Heart left ventricle (tissue), 16 donors: Measurements from ENCODE around the gene PIK3R1. TPM values are rescaled to one million over a fixed set of nuclear protein-coding genes. Genes with fewer than 3 reads are reported as not detected.

ENCODE experiments used
- ATAC-seq, 4 donors: fragments of 200-7000 bp; cut with Tn5 transposase; one replicate each; pipeline ENCODE4 v1.9.1; 2020 to 2022; ENCODE audit warnings: moderate library complexity in 4 of 4, mild to moderate bottlenecking in 3 of 4, moderate number of reproducible peaks in 1 of 4
- DNase-seq, 5 donors: peaks; one replicate each; pipeline ENCODE4 v3.0.0-alpha.2; 2020
- H3K27ac ChIP-seq, 12 donors: fragments of 200-600 bp; sonication (generic) in 4 of 12; one replicate each; pipeline versions ENCODE4 v1.5.0 to v1.8.0; 2016 to 2022; ENCODE audit warnings: mild to moderate bottlenecking in 2 of 12
- H3K27me3 ChIP-seq, 9 donors: fragments of 200-600 bp; sonication (generic) in 2 of 9; one replicate each; pipeline versions ENCODE4 v1.5.1 to v1.8.0; 2016 to 2022; ENCODE audit warnings: mild to moderate bottlenecking in 3 of 9
- H3K36me3 ChIP-seq, 9 donors: fragments of 200-600 bp; sonication (generic) in 2 of 9; one replicate each; pipeline versions ENCODE4 v1.5.0 to v1.8.0; 2018 to 2022; ENCODE audit warnings: mild to moderate bottlenecking in 2 of 9
- H3K4me1 ChIP-seq, 12 donors: fragments of 200-600 bp; sonication (generic) in 4 of 12; one replicate each; pipeline versions ENCODE4 v1.5.0 to v1.8.0; 2016 to 2022; ENCODE audit warnings: mild to moderate bottlenecking in 3 of 12
- H3K4me3 ChIP-seq, 12 donors: fragments of 200-600 bp; sonication (generic) in 4 of 12; one replicate each; pipeline versions ENCODE4 v1.5.0 to v1.8.0; 2017 to 2022; ENCODE audit warnings: mild to moderate bottlenecking in 9 of 12, moderate library complexity in 4 of 12
- H3K9me3 ChIP-seq, 12 donors: fragments of 200-600 bp; sonication (generic) in 4 of 12; one replicate each; pipeline versions ENCODE4 v1.5.0 to v1.8.0; 2016 to 2022; ENCODE audit warnings: mild to moderate bottlenecking in 1 of 12
- CTCF ChIP-seq, 12 donors: fragments of 200-600 bp; sonication (generic) in 4 of 12; IDR thresholded peaks; one replicate each; pipeline versions ENCODE4 v1.5.0 to v1.8.0; 2018 to 2022; ENCODE audit warnings: antibody characterized with exemption in 12 of 12, mild to moderate bottlenecking in 5 of 12
- POLR2A ChIP-seq, 2 donors: fragments of 450-650 bp; IDR thresholded peaks; one replicate each; pipeline ENCODE4 v1.6.1; 2017; ENCODE audit warnings: antibody characterized with exemption in 2 of 2, mild to moderate bottlenecking in 2 of 2, moderate library complexity in 2 of 2
- WGBS, 4 donors: extraction: QIAGEN DNeasy Blood & Tissue Kit in 2 of 4; methylation state at CpG; one replicate each; pipeline versions ENCODE4 v1.1.5 to v1.1.7; 2013 to 2018; 5-methylcytosine and 5-hydroxymethylcytosine counted together
- intact Hi-C, 10 donors: fragments of 100-400 bp; cut with DNase I; formaldehyde crosslinking; loops; one replicate each; pipeline versions ENCODE4 v1.11.1 to v1.14.2; 2022
- long read RNA-seq, 3 donors: library from polyadenylated mRNA; unstranded; transcript quantifications; one replicate each; pipeline ENCODE4 v2.0.0, GENCODE V29; 2020 to 2021
- polyA plus RNA-seq, 2 donors: library from polyadenylated mRNA; stranded (reverse); fragments of 200-250 nt; gene quantifications; one replicate each; pipeline ENCODE4 v1.2.3, GENCODE V29; 2013
- total RNA-seq, 9 donors: library from RNA; depleted of rRNA in 2 of 9; stranded (reverse); fragments of >200 nt in 2 of 9; fragmentation: NEBNext Ultra II Directional in 3 of 9; extraction: Animal tissue kit (Norgen Biotek cat#: 25700) in 3 of 9; gene quantifications; one replicate each; pipeline versions ENCODE4 v1.1.0 to v1.2.4, GENCODE V29; 2016 to 2023
- donor health status: ischemic (EF 13 %, LVEDD 7.1; RV severe dilation, severe dysfunction).
- donor health status: healthy with polysubstance abuse.
- donor health status: DM: no; HTN: yes; CAD: no.
- donor health status: DM: no; HTN: no; CAD: no.
- donor health status: ischemic (EF 25% LVEDD 6.9; RV normal size, moderate dysfunction).
- donor health status: ischemic (EF 25% LVEDD 5.7; RV mildly dilated, moderate dysfunction).
- donor health status: healthy.
- donor health status: DM: yes; HTN: yes; CAD: no.
- donor health status: ischemic (EF 35%, LVEDD 5.7; RV mildly dilated, moderate dysfunction).
- donor health status: nonischemic (EF 11% LVEDD 7.7; RV severe dilation, severe dysfunction).
- donor health status: DM: yes; HTN: yes; CAD: no.
- donor health status: PGD.
- donor health status: ischemic (EF 29% LVEDD 5.4; RV normal size, mild dysfunction).
- donor health status: nonischemic (EF 23%, LVEDD 6.1; RV moderate dilation, normal function).

Gene PIK3R1
- 100 to 1,000 TPM in 6 of 9 donors, 10 to 100 TPM in 3; 80.3 to 221 (median 147) TPM for total RNA-seq
- polyA plus RNA-seq = 10 to 100 TPM; 16.3 to 65.2 TPM
- long read RNA-seq, donor 1, full-length matches to known transcripts = 86 of 151 reads
- long read RNA-seq, donor 1, partial matches to known transcripts = 56 of 151 reads
- long read RNA-seq, donor 1, other reads (novel, unspliced or antisense) = 9 of 151 reads
- long read RNA-seq, donor 2, full-length matches to known transcripts = 20 of 44 reads
- long read RNA-seq, donor 2, partial matches to known transcripts = 20 of 44 reads
- long read RNA-seq, donor 2, other reads (novel, unspliced or antisense) = 4 of 44 reads
- long read RNA-seq, donor 3, full-length matches to known transcripts = 74 of 112 reads
- long read RNA-seq, donor 3, partial matches to known transcripts = 25 of 112 reads
- long read RNA-seq, donor 3, other reads (novel, unspliced or antisense) = 13 of 112 reads

- TF ChIP-seq POLR2A (IDR thresholded peaks at IDR 0.05) (peak; percentile 72 to 98), CTCF (IDR thresholded peaks at IDR 0.05) (peak in 10 of 12 donors; percentile 20 to 60 (median 40))
- DNase-seq (peak; percentile 96 to 98 (median 97)), ATAC-seq (peak; percentile 84 to 97 (median 94))
- Histone ChIP-seq H3K4me3 (peak within 1 kb of the TSS; percentile 77 to 97 (median 95)), H3K4me1 (peaks cover 0 to 43% (median 24%) of the 10 kb centered on the region in 12 donors), H3K9me3 (peaks cover 0 to 13% (median 0%) of the 10 kb centered on the region in 12 donors), H3K27ac (peak within 1 kb of the TSS; percentile 89 to 100 (median 98)), H3K27me3 (no peaks in the 10 kb centered on the region), H3K36me3 (peaks cover 0 to 7% (median 0%) of the 10 kb centered on the region in 9 donors)
- WGBS, 4 donors = 0 to 1% (median 0%) methylated on average over 17 to 78 of the region's 78 CpGs
- intact Hi-C loops = loop anchor here (2.0 to 10.0 kb wide), 10 partner anchors 37 to 721 kb away; no protein-coding TSS in a partner anchor
Observed at GRCh38 chr5:68215208-68215897, at the start of gene PIK3R1. PIK3R1 (plus strand) TSS chr5:68215756; CDS start chr5:68226676, 10,920 bp downstream.

- ATAC-seq (no peak), DNase-seq (no peak)
- peaks cover 0 to 29% (median 8%) of the 10 kb centered on the region in 12 donors for H3K4me1 ChIP-seq
- no peak for TF ChIP-seq POLR2A (IDR thresholded peaks at IDR 0.05)
- no peak for TF ChIP-seq CTCF (IDR thresholded peaks at IDR 0.05)
- H3K4me3 ChIP-seq = no peak overlapping the region
- no peaks in the 10 kb centered on the region for H3K36me3 ChIP-seq
- intact Hi-C loops = no loop called here
- H3K27me3 ChIP-seq = no peaks in the 10 kb centered on the region
- no peak overlapping the region for H3K27ac ChIP-seq
- 92 to 99% (median 97%) methylated on average over 4 of the region's 4 CpGs for WGBS, 4 donors
- no peaks in the 10 kb centered on the region for H3K9me3 ChIP-seq
Observed at GRCh38 chr5:68167195-68167651, 48.3 kb upstream of the PIK3R1 start.

- H3K27me3 ChIP-seq = no peaks in the 10 kb centered on the region
- peak overlapping the region in 4 of 12 donors; percentile 8 to 85 (median 70) for H3K27ac ChIP-seq
- peaks cover 0 to 35% (median 8%) of the 10 kb centered on the region in 12 donors for H3K4me1 ChIP-seq
- H3K9me3 ChIP-seq = no peaks in the 10 kb centered on the region
- 59 to 65% (median 61%) methylated on average over 1 of the region's 1 CpG for WGBS, 4 donors
- DNase-seq (peak in 1 of 5 donors; percentile 35), ATAC-seq (peak in 3 of 4 donors; percentile 32 to 55 (median 44))
- intact Hi-C loops = loop anchor here in 2 of 10 donors (5.0 kb wide), 2 partner anchors 47 to 363 kb away; partner anchors contain the start of gene PIK3R1 (in 1 of the 2)
- no peak for TF ChIP-seq CTCF (IDR thresholded peaks at IDR 0.05)
- TF ChIP-seq POLR2A (IDR thresholded peaks at IDR 0.05) = no peak
- no peaks in the 10 kb centered on the region for H3K36me3 ChIP-seq
- no peak overlapping the region for H3K4me3 ChIP-seq
Observed at GRCh38 chr5:68169903-68170302, 45.7 kb upstream of the PIK3R1 start.
